K562 (cell line): ENCODE data around the gene WBP1. TPM values are rescaled to one million over a fixed set of nuclear protein-coding genes. Genes with fewer than 3 reads are reported as not detected.
A peak's percentile ranks its signal among the peaks of the same experiment; 100 is the strongest.

ENCODE experiments used
- HMG20A ChIP-seq: fragments of 450-650 bp; formaldehyde crosslinking; conservative IDR thresholded peaks from 2 replicates; pipeline ENCODE4 v1.4.0; 2020; ENCODE audit warnings: mild to moderate bottlenecking, mixed read lengths
- NR4A1 ChIP-seq, 2 experiments: fragments of 250-450 bp in 1 of 2; fragments of 450-650 bp in 1 of 2; sonication (Bioruptor Pico) in 1 of 2; IDR thresholded peaks; 2 replicates each; pipeline versions ENCODE4 v1.4.0 to v1.6.1; 2016 to 2020; ENCODE audit warnings: mild to moderate bottlenecking in 2 of 2, missing compliant biosample characterization in 1 of 2, missing genetic modification characterization in 1 of 2, moderate library complexity in 1 of 2
- ZNF3 ChIP-seq: fragments of 250-450 bp; sonication (Bioruptor Pico); IDR thresholded peaks from 2 replicates; pipeline ENCODE4 v1.5.0; 2021; ENCODE audit warnings: mild to moderate bottlenecking, moderate library complexity
- ZNF311 ChIP-seq: fragments of 250-450 bp; sonication (Bioruptor Pico); IDR thresholded peaks from 2 replicates; pipeline ENCODE4 v1.4.0; 2020; ENCODE audit warnings: mild to moderate bottlenecking, moderate library complexity
- ZNF354B ChIP-seq: fragments of 250-450 bp; sonication (Bioruptor Pico); IDR thresholded peaks from 2 replicates; pipeline ENCODE4 v1.4.0; 2020
- ZNF445 ChIP-seq: fragments of 250-450 bp; sonication (Bioruptor Pico); IDR thresholded peaks from 2 replicates; pipeline ENCODE4 v1.4.0; 2020; ENCODE audit warnings: low read depth, mild to moderate bottlenecking, moderate library complexity
- ZNF586 ChIP-seq: fragments of 450-650 bp; formaldehyde crosslinking; conservative IDR thresholded peaks from 2 replicates; pipeline ENCODE4 v1.4.0; 2020; ENCODE audit warnings: mild to moderate bottlenecking, moderate library complexity
- polyA plus RNA-seq, 8 experiments: library from polyadenylated mRNA; depleted of rRNA in 4 of 8; stranded (reverse) in 5 of 8; unstranded in 3 of 8; fragments of >200 nt; fragmentation: Nextera tagmentation in 2 of 8; fragmentation: Illumina TruSeq in 1 of 8; extraction: Ambion mirVana in 2 of 8; extraction: Trizol in 1 of 8; gene quantifications; 2 replicates each; pipeline versions ENCODE4 v1.2.1 to v1.2.3, GENCODE V29; 2011 to 2014; ENCODE audit warnings: inconsistent platforms in 1 of 8, missing spikeins in 1 of 8
- total RNA-seq, 7 experiments: library from RNA; depleted of rRNA in 6 of 7; stranded (reverse); fragments of >200 nt in 6 of 7; fragmentation: Illumina TruSeq in 2 of 7; extraction: Trizol in 2 of 7; gene quantifications; 2 replicates each; pipeline versions ENCODE4 v1.2.1 to v1.2.3, GENCODE V29; 2011 to 2021; ENCODE audit warnings: low replicate concordance in 1 of 7
- TF ChIP-seq, protein P1 (sequence below): fragments of 150-350 bp; IDR thresholded peaks from 2 replicates; pipeline ENCODE4 v1.6.1; 2014; ENCODE audit warnings: low read depth, mild to moderate bottlenecking, low read length, borderline replicate concordance
- TF ChIP-seq, protein P2 (sequence below): fragments of 450-650 bp; formaldehyde crosslinking; IDR thresholded peaks from 2 replicates; pipeline ENCODE4 v1.4.0; 2020; ENCODE audit warnings: mild to moderate bottlenecking, mixed read lengths
- TF ChIP-seq, protein P3 (sequence below): fragments of 450-650 bp; IDR thresholded peaks from 2 replicates; pipeline ENCODE4 v1.7.1; 2018; ENCODE audit warnings: mild to moderate bottlenecking, low read depth; ENCODE audit not compliant: partially characterized antibody
- TF ChIP-seq, protein P4 (sequence below): sonication (generic); formaldehyde crosslinking; IDR thresholded peaks from 2 replicates; pipeline ENCODE4 v1.8.0; 2022; ENCODE audit warnings: mild to moderate bottlenecking, missing genetic modification reagents
- TF ChIP-seq, protein P5 (sequence below): fragments of 250-450 bp; sonication (Bioruptor Pico); IDR thresholded peaks from 2 replicates; pipeline ENCODE4 v1.5.0; 2021

WBP1 gene
- total and polyA plus RNA-seq, 9 of the 15 experiments (the other 6 are each of a cell fraction or from before 2014, with no cell fraction given): 1.9 to 27.7 (median 14.2) TPM

DNA sequence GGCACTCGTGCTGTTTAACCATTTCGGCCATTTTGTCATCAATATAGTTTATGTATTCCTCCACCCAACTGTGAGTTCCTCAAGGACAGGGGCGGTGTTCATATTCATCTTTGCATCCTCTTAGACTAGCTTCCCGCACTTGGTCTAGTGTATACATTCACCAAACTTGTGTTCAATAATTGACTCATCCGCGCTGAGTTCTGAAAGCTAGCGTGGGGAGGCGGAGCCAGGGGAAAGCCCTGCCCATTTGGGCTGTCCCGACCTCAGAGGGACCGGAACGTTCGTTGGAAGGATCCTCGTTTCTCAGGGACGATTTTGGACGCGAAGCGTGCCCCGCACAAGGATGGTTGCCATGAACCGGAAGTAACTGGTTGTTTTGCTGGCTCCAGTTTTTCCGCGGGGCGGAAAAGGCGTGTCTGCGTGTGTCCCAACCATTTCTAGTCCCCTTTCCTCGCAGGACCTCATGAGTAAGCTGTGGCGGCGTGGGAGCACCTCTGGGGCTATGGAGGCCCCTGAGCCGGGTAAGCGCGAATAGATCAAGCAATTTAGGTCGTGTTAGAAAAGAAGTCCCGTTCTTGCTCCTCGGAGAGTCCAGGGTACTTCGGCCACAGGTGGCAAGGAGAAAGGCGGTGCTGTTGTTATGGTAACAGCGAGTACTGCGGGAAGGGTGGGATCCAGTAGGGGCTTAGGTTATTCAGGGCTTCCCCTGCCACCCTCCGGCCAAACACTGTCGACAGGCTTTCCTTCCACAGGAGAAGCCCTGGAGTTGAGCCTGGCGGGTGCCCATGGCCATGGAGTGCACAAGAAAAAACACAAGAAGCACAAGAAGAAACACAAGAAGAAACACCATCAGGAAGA is 3.4 kb upstream of the WBP1 start, which contains the start of gene INO80B (continued):
- TF ChIP-seq, protein P1, sequence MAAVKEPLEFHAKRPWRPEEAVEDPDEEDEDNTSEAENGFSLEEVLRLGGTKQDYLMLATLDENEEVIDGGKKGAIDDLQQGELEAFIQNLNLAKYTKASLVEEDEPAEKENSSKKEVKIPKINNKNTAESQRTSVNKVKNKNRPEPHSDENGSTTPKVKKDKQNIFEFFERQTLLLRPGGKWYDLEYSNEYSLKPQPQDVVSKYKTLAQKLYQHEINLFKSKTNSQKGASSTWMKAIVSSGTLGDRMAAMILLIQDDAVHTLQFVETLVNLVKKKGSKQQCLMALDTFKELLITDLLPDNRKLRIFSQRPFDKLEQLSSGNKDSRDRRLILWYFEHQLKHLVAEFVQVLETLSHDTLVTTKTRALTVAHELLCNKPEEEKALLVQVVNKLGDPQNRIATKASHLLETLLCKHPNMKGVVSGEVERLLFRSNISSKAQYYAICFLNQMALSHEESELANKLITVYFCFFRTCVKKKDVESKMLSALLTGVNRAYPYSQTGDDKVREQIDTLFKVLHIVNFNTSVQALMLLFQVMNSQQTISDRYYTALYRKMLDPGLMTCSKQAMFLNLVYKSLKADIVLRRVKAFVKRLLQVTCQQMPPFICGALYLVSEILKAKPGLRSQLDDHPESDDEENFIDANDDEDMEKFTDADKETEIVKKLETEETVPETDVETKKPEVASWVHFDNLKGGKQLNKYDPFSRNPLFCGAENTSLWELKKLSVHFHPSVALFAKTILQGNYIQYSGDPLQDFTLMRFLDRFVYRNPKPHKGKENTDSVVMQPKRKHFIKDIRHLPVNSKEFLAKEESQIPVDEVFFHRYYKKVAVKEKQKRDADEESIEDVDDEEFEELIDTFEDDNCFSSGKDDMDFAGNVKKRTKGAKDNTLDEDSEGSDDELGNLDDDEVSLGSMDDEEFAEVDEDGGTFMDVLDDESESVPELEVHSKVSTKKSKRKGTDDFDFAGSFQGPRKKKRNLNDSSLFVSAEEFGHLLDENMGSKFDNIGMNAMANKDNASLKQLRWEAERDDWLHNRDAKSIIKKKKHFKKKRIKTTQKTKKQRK: no peak
- no peak for TF ChIP-seq ZNF586
- TF ChIP-seq, protein P2, sequence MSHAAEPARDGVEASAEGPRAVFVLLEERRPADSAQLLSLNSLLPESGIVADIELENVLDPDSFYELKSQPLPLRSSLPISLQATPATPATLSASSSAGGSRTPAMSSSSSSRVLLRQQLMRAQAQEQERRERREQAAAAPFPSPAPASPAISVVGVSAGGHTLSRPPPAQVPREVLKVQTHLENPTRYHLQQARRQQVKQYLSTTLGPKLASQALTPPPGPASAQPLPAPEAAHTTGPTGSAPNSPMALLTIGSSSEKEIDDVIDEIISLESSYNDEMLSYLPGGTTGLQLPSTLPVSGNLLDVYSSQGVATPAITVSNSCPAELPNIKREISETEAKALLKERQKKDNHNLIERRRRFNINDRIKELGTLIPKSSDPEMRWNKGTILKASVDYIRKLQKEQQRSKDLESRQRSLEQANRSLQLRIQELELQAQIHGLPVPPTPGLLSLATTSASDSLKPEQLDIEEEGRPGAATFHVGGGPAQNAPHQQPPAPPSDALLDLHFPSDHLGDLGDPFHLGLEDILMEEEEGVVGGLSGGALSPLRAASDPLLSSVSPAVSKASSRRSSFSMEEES (CRISPR knock-in tag): no peak
- TF ChIP-seq ZNF3 (CRISPR knock-in tag): no peak
- TF ChIP-seq ZNF311 (CRISPR knock-in tag): no peak
- no peak for TF ChIP-seq NR4A1 (CRISPR knock-in tag; IDR thresholded peaks at IDR 0.05)
- 0 out of 2 replicates have a peak, but pooled peaks have one; percentile 30 for TF ChIP-seq NR4A1 (tag; IDR thresholded peaks at IDR 0.05)
- TF ChIP-seq, protein P3, sequence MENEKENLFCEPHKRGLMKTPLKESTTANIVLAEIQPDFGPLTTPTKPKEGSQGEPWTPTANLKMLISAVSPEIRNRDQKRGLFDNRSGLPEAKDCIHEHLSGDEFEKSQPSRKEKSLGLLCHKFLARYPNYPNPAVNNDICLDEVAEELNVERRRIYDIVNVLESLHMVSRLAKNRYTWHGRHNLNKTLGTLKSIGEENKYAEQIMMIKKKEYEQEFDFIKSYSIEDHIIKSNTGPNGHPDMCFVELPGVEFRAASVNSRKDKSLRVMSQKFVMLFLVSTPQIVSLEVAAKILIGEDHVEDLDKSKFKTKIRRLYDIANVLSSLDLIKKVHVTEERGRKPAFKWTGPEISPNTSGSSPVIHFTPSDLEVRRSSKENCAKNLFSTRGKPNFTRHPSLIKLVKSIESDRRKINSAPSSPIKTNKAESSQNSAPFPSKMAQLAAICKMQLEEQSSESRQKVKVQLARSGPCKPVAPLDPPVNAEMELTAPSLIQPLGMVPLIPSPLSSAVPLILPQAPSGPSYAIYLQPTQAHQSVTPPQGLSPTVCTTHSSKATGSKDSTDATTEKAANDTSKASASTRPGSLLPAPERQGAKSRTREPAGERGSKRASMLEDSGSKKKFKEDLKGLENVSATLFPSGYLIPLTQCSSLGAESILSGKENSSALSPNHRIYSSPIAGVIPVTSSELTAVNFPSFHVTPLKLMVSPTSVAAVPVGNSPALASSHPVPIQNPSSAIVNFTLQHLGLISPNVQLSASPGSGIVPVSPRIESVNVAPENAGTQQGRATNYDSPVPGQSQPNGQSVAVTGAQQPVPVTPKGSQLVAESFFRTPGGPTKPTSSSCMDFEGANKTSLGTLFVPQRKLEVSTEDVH: peak; percentile 99
- TF ChIP-seq, protein P4, sequence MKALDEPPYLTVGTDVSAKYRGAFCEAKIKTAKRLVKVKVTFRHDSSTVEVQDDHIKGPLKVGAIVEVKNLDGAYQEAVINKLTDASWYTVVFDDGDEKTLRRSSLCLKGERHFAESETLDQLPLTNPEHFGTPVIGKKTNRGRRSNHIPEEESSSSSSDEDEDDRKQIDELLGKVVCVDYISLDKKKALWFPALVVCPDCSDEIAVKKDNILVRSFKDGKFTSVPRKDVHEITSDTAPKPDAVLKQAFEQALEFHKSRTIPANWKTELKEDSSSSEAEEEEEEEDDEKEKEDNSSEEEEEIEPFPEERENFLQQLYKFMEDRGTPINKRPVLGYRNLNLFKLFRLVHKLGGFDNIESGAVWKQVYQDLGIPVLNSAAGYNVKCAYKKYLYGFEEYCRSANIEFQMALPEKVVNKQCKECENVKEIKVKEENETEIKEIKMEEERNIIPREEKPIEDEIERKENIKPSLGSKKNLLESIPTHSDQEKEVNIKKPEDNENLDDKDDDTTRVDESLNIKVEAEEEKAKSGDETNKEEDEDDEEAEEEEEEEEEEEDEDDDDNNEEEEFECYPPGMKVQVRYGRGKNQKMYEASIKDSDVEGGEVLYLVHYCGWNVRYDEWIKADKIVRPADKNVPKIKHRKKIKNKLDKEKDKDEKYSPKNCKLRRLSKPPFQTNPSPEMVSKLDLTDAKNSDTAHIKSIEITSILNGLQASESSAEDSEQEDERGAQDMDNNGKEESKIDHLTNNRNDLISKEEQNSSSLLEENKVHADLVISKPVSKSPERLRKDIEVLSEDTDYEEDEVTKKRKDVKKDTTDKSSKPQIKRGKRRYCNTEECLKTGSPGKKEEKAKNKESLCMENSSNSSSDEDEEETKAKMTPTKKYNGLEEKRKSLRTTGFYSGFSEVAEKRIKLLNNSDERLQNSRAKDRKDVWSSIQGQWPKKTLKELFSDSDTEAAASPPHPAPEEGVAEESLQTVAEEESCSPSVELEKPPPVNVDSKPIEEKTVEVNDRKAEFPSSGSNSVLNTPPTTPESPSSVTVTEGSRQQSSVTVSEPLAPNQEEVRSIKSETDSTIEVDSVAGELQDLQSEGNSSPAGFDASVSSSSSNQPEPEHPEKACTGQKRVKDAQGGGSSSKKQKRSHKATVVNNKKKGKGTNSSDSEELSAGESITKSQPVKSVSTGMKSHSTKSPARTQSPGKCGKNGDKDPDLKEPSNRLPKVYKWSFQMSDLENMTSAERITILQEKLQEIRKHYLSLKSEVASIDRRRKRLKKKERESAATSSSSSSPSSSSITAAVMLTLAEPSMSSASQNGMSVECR: peak; percentile 91
- no peak for TF ChIP-seq ZNF445 (CRISPR knock-in tag)
- no peak for TF ChIP-seq HMG20A (CRISPR knock-in tag)
- no peak for TF ChIP-seq ZNF354B (CRISPR knock-in tag)
- TF ChIP-seq, protein P5, sequence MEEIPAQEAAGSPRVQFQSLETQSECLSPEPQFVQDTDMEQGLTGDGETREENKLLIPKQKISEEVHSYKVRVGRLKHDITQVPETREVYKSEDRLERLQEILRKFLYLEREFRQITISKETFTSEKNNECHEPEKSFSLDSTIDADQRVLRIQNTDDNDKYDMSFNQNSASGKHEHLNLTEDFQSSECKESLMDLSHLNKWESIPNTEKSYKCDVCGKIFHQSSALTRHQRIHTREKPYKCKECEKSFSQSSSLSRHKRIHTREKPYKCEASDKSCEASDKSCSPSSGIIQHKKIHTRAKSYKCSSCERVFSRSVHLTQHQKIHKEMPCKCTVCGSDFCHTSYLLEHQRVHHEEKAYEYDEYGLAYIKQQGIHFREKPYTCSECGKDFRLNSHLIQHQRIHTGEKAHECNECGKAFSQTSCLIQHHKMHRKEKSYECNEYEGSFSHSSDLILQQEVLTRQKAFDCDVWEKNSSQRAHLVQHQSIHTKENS: no peak
